ENCODE results near the gene MAP7.
"Not testable (repeated sequence)": the region's sequence is repeated elsewhere in the genome, so short reads cannot be mapped to it uniquely, and the experiment has no call there.

Gene MAP7

DNA sequence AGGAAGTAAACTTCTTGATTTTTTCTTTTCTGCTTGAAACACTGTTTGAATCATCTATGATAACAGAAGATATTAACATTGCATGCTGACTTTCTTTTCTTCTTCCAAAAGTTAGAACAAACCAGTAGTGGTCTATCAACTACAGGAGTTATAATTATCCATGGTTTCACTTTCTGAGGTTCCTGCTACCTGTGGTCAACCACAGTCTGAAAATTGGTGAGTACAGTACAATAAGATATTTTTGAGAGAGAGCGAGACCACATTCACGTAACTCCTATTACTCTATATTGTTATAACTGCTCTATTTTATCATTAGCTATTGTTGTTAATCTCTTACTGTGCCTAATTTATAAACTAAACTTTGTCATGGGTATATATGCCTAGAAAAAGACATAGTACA is 86.1 kb downstream of the MAP7 start:
- DNase-seq, result peak; percentile 21

DNA sequence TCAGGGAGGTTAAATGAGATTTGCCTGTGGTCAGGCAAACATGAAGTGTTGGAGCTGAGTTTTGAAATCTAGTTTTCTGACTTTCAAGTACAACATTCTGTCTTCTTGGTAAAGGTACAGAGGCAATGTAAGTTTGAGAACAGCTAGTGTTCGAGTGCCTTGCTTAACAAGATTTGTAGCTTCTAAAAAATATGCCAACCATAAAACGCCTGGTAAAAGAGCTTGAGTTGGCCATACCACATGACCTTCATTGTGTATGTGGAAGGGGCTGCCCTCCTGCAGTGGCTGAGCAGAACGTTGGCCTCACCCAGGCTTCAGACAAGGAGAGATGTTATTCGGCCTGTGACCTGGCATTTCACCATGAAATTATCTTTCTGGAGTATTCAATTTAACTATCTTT is 86.5 kb downstream of the MAP7 start:
- DNase-seq, result peak; percentile 6

DNA sequence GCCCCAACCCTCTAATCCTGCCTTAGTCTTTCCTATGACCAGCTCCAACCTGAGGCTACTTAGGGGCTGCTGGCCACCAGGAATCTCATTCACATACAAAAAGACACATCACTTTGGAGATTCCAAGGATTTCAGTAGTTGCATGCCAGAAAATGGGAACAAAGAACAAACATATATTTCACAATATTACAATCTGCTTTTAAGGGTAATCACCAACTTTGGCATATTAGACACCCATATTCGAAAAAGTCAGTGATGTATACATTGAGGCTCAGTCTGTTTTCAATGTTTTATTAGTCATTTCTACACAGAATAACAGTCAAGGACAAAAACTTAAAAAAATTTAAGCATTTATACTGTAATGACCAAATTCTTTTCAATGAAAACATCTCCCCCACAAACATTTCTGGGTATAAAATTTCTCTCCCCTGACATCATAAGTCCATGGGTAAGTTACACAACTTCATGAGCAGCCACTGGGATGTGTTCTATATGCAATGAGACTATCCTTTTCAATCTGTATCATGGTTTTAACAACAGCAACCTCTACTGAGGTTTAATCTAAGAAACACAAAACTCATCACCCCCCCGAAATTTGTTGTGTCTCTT is 103.5 kb downstream of the MAP7 start:
- DNase-seq, result no peak

DNA sequence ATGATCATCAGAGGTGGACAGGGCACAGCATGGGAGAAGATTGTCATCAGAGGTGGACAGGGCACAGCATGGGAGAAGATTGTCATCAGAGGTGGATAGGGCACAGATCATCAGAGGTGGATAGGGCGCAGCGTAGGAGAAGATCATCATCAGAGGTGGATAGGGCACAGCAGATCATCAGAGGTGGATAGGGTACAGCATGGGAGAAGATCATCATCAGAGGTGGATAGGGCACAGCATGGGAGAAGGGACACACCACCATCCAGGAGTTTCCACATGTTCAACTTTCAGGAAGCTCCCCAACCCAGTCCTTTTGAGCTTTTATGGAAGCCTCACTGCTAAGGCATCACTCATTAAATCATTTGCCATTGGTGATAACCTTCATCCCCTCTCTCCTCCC is 104.1 kb downstream of the MAP7 start:
- DNase-seq, result no peak

DNA sequence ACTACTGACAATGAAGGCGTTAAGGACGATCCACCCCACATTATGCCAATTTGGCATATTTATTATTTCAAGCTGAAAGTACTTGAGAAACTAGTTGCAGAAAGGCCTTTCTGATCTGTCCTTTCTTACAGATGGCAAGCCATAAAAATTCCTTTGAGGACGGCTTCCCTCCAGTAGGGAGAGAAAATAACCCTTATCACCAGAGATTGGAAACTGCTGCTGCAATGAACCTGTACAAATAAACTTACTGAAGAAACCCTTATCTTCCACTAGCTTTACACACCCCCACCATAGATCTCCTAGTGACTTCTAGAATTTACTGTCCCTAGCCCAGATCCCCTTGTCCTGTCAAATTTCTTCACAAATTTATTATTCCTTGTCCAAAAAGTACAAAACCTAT is 105.2 kb downstream of the MAP7 start:
- DNase-seq, result no peak

DNA sequence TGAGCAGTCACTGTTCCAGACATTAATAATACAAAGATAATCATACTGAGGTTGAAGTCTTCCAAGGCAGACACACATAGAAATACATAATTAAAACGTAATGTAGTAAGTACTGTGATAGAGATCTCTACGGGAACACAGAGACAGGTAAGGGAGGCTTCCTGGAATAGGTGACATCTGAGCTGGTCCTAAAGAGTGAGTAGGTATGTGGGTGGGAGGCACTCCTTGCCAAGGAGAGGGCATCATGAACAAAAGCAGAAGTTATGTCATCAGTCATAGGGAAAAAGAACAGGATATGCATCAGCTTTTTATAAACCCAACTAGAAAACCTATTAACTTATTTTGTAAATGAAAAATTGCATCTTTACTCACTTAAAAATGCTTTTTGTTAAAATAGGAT is 110.0 kb downstream of the MAP7 start:
- peak; percentile 5 for DNase-seq

DNA sequence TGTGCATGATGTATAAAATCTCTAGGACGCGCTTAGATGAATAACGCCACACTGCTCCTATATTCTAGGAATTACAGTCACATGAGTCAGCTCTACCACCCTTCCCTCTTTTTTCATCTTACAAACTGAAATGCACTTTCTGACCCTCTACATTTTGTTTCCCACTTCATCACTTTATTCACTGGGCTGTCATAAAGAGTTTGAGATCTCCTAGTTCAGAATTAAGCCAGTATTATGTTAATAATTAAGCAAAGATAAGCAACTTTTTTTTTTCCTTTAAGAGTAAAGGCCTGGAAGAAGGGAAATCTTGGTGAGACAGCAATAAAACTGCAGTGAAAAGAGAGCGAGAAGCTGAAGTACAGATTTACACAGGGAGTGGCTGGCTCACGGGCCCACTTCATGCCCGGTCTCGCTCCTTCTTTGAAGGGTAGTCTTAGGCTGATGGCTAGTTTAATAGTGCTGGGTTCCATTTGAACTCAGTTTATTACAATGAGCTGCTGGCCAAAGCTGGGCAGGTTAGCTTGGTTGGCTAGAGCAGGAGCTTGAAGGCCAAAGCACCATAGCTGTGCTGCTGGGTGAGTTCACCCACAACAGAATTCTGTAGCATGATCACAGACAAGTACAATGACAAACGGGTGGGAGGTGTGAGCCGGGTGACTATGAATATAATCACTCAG is 110.6 kb downstream of the MAP7 start:
- DNase-seq, result no peak

DNA sequence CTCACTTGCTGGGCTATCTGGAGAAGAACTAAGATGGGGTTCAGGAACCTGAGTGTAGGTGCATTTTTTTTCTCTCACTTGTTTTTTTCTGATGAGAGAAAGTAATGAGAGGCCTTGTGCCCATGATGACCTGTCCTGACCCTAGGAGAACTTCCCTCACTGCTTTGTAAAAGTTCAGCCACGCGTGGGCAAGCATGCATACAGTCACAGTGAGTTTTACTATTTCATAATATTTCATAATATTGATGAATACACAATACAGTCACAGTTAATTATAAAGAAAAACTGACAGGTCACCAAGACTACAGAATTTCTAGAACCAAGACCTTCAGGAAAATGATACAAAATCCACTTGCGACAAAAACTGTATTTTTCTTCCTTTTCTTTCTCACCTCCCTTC is 111.8 kb downstream of the MAP7 start:
- no peak for DNase-seq

DNA sequence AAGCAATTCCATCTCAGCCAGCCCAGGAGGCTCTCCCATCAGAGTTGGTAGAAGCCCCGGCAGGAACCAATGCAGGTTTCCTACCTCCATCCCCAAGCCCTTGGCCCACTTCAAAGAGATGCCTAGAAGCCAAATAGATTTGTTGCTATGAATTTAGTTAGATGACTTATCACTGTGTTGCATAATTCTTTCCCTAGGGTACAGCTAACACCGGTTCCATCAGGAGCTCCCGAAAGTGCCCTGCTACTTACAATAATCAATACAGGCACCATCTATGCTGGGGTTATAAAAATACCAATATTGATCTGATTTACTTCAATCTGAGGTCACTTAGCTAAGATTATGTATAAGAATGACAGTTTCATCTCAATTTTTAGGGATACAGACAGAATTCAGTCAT is 113.0 kb downstream of the MAP7 start:
- no peak for DNase-seq

DNA sequence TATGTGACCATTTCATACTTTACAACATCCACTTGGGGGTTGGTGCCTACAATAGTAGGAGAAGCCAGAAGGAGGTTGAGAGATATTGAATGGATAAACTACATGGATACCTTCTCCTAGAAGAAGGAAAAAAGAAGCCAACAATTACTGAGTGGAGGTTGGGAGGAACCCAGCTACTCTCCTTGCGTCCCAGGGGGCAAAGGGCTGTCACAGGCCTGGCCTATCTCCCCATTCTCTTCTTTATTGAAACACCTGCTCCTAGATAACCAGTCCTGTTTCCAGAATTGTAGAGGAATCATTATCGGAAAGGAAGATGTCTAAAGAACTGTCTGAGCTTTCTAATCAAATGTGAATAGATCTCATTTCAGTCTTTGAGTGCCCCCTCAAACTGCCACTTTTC is 115.1 kb downstream of the MAP7 start:
- no peak for DNase-seq

DNA sequence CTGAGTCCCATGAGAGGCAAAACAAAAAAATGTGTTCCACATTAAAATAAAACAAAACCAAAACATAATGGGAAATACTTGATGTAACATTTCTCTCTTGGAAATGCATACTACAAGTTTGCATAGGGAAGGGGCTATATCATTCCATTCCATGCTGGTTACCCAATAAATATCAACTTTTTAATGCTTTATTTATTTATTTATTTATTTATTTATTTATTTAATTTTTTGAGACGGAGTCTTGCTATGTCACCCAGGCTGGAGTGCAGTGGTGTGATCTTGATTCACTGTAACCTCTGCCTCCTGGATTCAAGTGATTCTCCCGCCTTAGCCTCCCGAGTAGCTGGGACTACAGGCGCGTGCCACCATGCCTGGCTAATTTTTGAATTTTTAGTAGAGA is 118.9 kb downstream of the MAP7 start:
- DNase-seq, result not testable (repeated sequence)

DNA sequence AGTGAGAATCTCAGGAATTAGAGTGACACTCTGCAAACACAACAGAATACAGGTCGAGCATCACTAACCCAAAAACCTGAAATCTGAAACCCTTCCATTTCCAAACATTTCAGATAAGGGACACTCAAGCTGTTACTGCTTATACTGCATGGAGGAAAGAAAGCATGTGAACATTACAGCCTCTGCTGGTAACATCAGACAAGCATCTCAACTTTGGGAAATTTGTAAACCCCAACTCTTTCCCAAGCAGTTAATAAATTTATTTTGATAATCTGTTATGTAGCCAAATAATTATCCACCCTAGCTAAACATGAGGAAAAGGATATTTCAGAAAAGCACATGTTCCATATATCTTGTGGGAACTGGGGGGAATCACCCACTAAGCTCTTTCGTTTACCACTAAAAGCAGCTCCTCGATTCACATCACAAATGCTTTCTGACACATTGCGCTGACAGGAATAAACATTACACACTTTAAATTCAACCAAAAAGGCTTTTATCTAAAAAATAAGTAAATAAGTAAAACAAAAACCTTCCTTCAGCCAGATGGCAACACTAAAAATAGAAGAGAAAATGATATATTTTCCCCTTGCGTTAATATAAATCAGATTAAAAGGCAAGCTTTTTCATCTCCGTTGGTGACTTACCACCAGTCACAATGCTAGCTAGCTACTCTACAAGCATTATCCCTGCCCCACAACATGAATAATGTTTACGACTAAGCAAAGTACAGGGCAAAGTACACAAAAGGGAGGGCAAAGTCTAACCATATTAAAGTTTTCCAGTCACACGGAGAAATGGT is 120.8 kb downstream of the MAP7 start:
- DNase-seq, result no peak

DNA sequence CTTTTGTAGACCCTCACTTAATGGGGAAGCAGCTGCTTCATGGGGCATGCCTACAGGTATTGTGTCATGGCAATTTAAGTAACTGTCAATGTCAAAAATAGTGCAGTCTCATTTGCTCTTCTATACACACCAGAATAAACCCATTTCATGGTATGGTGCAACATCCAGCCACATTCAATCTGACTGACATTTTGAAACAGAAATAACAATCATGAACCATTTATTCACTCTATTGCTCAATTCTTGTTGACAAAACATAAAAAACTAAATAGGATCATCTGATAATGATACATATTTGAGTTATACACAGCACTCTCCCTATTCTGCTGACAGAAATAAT is 122.9 kb downstream of the MAP7 start:
- peak; percentile 31 for DNase-seq

DNA sequence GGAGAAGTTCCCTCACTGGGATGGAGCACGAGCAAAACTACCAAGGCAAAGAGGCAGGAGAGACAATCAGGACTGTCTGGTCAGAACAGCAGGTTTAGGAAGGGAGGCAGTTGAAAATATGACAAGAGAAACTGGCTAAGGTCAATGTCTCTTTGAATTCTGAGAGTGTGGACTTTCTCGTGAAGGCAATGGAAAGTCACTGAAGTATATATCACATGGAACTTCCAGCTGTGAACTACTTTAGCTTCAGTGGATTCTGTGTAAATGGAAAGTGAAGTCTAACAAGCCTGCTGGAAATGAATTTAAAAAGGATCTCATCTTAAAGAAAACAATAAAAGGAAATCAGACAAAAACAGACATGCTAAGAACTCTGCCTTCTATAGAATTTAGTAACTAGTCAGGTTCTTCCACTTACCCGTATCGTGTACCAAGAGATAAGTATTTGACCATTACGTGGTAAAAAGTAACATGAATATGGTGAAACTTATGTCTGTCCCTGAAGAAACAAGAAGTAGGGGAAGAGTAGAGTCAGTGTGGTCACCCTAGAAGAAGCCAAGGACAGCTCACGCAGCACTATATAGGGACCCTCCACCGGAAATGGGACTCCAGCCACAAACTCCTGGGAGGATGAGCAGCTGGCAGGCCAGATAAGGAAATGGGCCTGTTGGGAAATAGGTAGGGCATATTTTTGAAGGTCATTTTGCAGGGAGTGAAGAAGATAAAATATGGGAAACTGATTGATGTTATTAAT is 123.4 kb downstream of the MAP7 start:
- peak; percentile 51 for DNase-seq

DNA sequence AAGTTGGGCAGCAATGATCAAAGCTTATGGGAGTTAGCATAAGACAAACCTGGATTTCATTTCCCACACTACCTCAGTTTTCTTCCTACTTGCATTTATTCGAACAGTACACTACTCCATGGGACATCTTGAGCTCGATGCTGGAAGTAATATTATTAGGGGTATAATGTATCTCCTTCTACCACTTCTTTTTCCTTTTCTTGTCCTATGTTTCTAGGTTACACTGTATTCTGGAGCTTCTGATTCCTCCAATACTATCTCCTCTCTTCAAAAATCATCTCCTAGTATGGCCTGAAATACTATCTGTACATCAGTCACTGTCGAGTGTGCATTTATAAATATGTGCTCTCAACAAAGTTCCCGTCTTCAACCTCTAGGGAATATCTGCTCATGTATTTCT is 124.4 kb downstream of the MAP7 start:
- DNase-seq, result no peak

DNA sequence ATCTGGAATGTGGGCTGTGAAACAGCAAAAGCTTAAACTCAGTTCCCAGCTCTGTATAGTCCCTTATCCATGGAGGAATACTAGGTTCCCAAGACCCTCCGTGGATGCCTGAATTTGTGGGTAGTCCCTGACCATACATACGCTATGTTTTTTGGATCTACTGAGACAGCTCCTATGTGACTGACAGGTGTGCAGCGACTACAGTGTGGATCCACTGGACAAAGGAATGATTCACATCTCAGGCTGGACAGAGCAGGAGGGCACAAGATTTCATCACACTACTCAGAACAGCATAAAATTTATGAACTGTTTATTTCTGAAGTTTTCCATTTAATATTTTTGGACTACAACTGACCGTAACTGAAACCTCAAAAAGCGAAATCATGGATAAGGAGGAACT is 125.3 kb downstream of the MAP7 start:
- DNase-seq, result no peak

DNA sequence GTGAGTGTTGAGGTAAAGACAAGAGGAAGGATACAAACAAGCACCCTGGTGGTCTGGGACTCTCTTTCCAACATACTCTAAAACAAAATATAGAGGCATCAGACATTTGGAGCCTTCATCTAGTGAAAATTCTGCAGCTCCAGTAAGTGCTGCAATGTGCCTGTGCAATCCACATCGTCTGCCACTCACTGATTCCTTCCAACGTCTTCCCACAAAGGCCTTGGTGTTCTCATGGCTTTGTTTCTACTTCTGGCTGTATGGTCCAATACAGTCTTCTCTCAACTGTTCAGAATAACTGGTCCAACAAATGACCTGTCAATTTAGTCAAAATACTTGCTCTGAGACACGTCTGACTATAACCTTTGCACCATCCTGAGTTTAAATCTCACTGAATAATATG is 125.8 kb downstream of the MAP7 start:
- no peak for DNase-seq

DNA sequence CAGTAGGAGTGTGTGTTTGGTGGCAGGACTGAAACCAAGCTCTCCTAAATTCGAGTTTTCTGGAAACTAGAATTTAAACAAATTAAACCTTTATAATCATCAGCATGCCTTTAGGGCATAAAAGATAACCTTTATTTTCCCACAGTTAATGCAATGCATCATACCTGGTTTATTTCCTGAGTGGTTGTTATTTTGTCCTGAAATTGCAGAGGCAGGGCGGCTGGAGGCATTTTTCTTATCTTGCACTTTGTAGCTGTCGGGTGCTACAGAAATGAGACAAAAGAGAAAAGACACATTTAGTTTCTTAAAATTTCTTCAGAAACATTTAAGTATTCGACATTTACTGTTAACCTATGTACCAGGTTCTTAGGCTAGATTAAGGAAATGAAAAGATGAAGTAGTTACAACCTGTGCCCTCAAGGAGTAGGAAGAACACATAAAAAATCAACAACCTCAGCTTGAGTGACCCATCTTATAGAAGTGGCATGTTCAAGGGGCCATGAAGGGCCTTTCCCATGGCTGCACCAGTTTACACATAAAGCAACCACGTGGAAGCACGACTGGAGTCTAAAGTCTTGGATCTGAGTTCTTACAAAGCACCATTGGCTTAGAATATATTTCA is 128.6 kb downstream of the MAP7 start:
- no peak for DNase-seq

DNA sequence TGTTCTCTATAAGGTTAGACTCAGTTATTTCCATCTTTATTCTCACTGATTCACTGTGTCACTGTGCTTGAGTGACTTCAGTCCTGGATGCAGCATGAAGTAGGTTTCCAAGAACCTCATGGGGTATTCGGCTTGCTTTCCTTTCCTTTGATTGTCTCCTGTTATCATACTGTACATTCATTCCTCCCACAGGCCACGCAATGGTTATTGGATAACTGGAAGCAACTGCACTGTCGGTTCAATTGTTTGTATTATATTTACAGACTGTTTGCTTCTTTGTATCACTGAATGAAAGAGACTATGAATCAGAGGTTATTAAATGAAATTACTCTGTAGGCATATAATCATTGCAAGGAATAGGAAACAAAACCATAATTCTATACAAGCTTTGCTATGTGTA is 129.4 kb downstream of the MAP7 start:
- no peak for DNase-seq

DNA sequence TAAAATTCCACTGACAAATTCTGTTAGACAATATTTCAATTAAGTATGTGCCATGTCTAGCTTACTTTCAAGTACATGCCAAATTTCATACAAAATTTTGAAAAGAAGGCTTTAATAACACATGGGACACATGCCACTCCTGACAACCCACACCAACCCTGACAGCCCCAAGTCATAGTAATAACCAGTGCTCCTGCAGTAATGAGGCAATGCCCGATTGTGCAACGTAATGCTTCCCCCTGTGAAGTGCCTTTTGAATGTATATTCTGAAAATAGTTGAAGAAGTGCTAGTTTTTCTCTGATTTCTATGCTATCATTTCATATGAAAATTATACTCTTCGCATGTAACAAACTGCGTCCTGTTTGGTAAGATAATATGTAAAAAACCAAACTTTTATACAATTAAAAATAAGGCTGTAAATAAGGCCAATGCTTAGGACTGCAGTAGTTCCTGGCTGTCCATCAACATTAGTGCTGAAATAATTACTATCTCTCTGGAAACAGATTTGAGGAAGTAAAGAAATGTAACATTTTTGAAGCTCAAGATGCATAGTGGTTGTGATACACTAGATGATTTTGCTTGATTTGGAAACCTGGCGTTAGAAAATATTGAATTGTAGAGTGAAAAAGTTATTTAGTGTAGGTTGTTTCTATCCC is 134.7 kb downstream of the MAP7 start:
- peak; percentile 63 for DNase-seq

DNA sequence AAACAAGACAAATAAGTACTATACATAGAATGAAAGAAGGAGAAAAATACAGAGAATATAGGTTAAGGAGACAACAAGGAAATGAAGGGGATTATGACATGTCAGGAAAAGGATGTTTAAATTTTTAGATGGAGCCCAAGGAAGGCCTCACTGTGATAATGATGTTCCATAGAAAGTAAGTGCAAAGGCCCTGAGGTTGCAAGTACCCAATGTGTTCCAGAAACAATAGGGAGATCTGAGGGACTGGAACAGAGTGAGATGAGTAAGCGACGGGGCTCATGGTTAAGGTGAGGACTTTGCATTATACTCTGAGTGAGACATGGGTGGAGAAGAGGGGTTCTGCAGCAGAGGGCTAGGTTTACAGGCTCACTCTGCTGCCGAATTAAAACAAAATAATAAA is 137.8 kb downstream of the MAP7 start:
- DNase-seq, result no peak

DNA sequence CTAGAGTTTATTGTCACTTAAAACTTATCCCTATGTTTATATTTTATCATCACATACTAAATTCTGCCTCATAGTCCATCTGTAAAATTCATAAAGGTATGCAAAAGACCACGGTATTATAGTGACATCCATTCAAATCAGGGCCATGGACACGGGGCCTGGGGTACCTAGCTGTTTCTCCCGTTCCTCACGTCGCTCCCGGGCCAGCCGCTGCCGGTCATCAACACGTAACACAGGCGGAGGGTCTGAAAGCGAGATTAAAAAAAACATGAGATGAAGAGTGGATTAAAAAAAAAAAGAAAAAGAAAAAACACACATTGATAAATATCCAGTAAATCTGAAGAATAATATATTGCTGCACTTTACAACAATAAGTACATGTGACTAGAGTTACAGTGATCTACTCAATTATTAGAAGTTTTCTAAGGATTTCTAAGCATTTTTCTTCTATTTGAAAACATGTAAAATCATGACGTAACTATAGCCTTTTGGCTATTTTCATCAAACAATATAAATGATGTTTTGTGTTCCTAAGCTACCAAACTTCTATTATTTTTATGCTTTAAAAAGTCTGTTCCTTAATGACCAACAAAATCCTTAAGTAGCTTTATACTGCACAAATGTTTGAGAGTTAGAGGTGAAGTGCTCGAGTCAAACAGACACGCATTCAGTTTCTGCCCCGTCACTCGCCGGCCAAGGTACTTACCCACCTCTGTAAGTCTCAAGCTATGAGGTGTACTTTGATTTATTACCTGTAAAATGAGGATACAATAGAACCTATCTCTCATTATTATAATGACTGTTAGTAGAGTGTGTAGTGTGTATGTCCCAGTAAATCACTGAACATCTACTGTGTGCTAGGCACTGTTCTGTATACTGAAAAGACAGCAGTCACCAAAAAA is 138.5 kb downstream of the MAP7 start:
- DNase-seq, result no peak

All from hematopoietic multipotent progenitor cell treated with erythropoietin and hydrocortisone succinate and interleukin-3 and kit ligand, for 6 days (in vitro differentiated cells).